ENCODE data around the gene TSPAN10.

TSPAN10 gene

DNA sequence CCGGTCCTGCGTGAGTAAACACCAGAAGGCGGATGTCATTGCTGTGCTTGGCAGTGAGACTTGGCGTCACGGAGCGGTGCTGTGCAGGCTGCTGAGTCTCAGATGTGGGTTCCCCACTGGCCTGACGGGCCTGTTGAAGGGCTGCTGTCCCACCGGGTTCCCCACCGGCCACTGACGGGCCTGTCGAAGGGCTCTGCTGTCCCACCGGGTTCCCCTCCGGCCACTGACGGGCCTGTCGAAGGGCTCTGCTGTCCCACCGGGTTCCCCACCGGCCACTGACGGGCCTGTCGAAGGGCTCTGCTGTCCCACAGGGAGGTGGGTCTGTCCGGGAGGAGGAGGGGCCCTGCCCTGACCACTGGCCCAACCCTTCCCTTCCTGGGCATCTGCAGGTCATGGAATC lies 49.6 kb downstream of the TSPAN10 start:
- H3K27me3 ChIP-seq, result no peaks in the 10 kb centered on the region
- no peak overlapping the region for H3K27ac ChIP-seq
- H3K36me3 ChIP-seq, result peaks cover 49 to 63% (median 58%) of the 10 kb centered on the region in 3 donors
- no peaks in the 10 kb centered on the region for H3K9me3 ChIP-seq
- intact Hi-C loops (cut with DNase I; ENCODE audit: low total_unique reads), result no loop called here
- H3K4me3 ChIP-seq, result no peak overlapping the region
- TF ChIP-seq, protein P1, sequence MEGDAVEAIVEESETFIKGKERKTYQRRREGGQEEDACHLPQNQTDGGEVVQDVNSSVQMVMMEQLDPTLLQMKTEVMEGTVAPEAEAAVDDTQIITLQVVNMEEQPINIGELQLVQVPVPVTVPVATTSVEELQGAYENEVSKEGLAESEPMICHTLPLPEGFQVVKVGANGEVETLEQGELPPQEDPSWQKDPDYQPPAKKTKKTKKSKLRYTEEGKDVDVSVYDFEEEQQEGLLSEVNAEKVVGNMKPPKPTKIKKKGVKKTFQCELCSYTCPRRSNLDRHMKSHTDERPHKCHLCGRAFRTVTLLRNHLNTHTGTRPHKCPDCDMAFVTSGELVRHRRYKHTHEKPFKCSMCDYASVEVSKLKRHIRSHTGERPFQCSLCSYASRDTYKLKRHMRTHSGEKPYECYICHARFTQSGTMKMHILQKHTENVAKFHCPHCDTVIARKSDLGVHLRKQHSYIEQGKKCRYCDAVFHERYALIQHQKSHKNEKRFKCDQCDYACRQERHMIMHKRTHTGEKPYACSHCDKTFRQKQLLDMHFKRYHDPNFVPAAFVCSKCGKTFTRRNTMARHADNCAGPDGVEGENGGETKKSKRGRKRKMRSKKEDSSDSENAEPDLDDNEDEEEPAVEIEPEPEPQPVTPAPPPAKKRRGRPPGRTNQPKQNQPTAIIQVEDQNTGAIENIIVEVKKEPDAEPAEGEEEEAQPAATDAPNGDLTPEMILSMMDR (IDR thresholded peaks at IDR 0.05), result no peak
- no peak for DNase-seq
- peaks cover 0 to 43% (median 31%) of the 10 kb centered on the region in 4 donors for H3K4me1 ChIP-seq

DNA sequence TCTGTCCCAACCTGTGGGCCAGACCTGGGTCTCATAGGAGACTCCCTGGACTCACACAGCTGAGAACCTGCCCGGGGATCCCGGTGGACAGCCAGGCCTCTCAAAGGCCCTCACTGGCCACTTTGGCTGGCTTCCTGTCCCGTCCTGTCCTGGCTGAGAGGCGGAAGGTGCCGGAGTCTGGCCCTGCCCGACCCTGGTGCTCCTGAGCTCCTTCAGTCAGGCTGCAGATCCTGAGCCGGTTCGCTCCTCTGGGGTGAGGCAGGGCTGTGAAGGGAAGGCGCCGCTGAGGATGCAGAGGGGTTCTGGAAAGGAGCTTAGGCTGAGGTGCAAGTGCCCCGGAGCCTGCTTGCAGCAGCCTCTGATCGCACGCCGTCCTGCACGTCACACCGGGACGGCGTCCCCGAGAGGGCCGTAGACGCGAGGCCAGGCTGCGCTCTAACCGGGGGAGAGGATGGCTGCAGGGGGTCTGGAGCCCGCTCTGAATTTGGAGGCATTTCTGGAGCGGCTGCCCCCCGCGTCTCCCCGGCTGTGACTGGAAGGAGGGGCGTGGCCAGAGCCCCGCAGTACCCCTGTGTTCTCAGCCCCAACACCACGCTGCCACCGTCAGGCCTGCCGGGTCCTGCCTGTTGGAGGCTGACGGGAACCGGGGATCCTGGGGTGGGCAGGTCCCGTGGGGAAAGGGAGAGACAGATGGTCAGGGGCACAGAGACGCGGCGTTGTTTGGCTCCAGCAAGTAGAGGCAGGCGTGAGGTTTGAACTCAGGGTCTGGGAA lies 51.0 kb downstream of the TSPAN10 start:
- H3K27ac ChIP-seq, result no peak overlapping the region
- no peak overlapping the region for H3K4me3 ChIP-seq
- peaks cover 63 to 76% (median 71%) of the 10 kb centered on the region in 3 donors for H3K36me3 ChIP-seq
- intact Hi-C loops (cut with DNase I; ENCODE audit: low total_unique reads), result no loop called here
- peaks cover 0 to 30% (median 20%) of the 10 kb centered on the region in 4 donors for H3K4me1 ChIP-seq
- H3K9me3 ChIP-seq, result no peaks in the 10 kb centered on the region
- TF ChIP-seq, protein P1 (IDR thresholded peaks at IDR 0.05), result no peak
- no peak for DNase-seq
- H3K27me3 ChIP-seq, result no peaks in the 10 kb centered on the region

DNA sequence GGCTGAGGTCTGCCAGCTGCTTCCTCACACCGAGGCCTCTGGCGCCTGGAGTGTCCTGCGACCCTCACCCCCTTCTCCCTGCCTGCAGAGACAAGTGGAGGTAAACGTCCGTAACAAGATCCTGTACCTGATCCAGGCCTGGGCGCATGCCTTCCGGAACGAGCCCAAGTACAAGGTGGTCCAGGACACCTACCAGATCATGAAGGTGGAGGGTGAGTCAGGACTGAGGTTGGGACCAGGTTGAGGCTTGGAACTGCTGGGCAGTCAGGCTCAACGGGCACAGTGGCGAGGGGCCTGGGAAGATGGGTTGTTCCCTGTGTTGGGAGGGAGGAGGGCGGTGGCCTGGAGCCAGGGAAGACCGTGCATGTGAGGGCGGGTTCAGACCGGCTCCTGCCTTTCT lies 51.6 kb downstream of the TSPAN10 start:
- Histone ChIP-seq H3K27ac (no peak overlapping the region), H3K27me3 (no peaks in the 10 kb centered on the region), H3K4me1 (peaks cover 0 to 26% (median 18%) of the 10 kb centered on the region in 4 donors), H3K36me3 (peaks cover 68 to 83% (median 78%) of the 10 kb centered on the region in 3 donors), H3K4me3 (no peak overlapping the region), H3K9me3 (no peaks in the 10 kb centered on the region)
- no peak for DNase-seq
- TF ChIP-seq, protein P1 (IDR thresholded peaks at IDR 0.05), result no peak
- intact Hi-C loops (cut with DNase I; ENCODE audit: low total_unique reads), result no loop called here

DNA sequence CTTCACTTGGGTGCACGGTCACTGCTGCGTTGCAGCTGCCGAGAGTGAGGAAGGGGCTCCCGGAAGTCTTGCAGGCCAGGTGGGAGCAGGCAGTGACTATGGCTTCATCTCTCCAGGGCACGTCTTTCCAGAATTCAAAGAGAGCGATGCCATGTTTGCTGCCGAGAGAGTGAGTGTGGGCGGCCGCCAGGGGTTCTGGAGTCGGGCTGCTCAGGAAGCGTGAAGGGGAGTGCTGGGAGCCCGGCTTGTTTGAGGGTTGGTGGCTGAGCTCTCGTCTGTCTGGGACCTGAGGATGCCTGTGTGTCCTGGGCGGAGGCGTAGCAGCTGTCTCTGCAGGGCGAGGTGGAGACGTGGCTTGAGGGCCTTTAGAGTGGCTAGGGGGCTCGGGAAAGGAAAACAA lies 53.1 kb downstream of the TSPAN10 start:
- H3K27ac ChIP-seq, result no peak overlapping the region
- peaks cover 75 to 97% (median 92%) of the 10 kb centered on the region in 3 donors for H3K36me3 ChIP-seq
- no peaks in the 10 kb centered on the region for H3K9me3 ChIP-seq
- no peak overlapping the region for H3K4me3 ChIP-seq
- intact Hi-C loops (cut with DNase I; ENCODE audit: low total_unique reads), result no loop called here
- DNase-seq, result no peak
- TF ChIP-seq, protein P1 (IDR thresholded peaks at IDR 0.05), result no peak
- no peaks in the 10 kb centered on the region for H3K27me3 ChIP-seq
- H3K4me1 ChIP-seq, result peaks cover 0 to 19% (median 11%) of the 10 kb centered on the region in 4 donors

DNA sequence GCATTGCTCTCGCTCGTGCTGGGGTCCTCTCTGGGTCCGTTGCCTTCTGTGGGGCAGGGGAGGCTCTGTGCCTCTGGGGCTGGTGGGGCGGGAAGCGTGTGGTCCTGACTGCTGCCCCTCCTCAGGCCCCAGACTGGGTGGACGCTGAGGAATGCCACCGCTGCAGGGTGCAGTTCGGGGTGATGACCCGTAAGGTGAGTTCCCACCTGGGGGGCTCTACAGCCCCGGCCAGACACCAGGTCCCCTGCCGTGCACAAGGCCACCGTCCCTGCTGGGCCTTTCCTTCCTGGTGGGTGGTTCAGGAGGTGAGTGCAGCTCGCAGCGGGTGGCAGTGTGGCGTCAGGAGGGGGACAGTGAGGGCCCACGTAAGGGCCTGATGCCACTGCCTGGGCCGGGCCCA lies 53.6 kb downstream of the TSPAN10 start:
- no peak overlapping the region for H3K27ac ChIP-seq
- no peak overlapping the region for H3K4me3 ChIP-seq
- no peaks in the 10 kb centered on the region for H3K9me3 ChIP-seq
- H3K36me3 ChIP-seq, result peaks cover 80 to 100% (median 97%) of the 10 kb centered on the region in 3 donors
- TF ChIP-seq, protein P1 (IDR thresholded peaks at IDR 0.05), result no peak
- H3K27me3 ChIP-seq, result no peaks in the 10 kb centered on the region
- no peak for DNase-seq
- intact Hi-C loops (cut with DNase I; ENCODE audit: low total_unique reads), result no loop called here
- peaks cover 0 to 14% (median 6%) of the 10 kb centered on the region in 4 donors for H3K4me1 ChIP-seq
